Measurements from ENCODE around the gene RPL37A.

Gene RPL37A

GRCh38 chr2:216491793-216492596, 6.6 kb upstream of the RPL37A start:
- no peak for DNase-seq

GRCh38 chr2:216492597-216493333, 5.9 kb upstream of the RPL37A start:
- no peak for DNase-seq

- DNase-seq = no peak
Measured at GRCh38 chr2:216493334-216493685, 5.3 kb upstream of the RPL37A start.

- no peak for DNase-seq
Measured at GRCh38 chr2:216495656-216496055, 3.0 kb upstream of the RPL37A start.

GRCh38 chr2:216497382-216498069, 1.1 kb upstream of the RPL37A start:
- no peak for DNase-seq

- no peak for DNase-seq
Measured at GRCh38 chr2:216498070-216498378, 620 bp upstream of the RPL37A start.

- no peak for DNase-seq
Measured at GRCh38 chr2:216499641-216500218, 1.1 kb downstream of the RPL37A start.

- DNase-seq = no peak
Measured at GRCh38 chr2:216500572-216500971, 1.9 kb downstream of the RPL37A start.

GRCh38 chr2:216501854-216502253, 3.2 kb downstream of the RPL37A start:
- DNase-seq = no peak

GRCh38 chr2:216502381-216503158, 3.9 kb downstream of the RPL37A start:
- no peak for DNase-seq

GRCh38 chr2:216503159-216503629, 4.5 kb downstream of the RPL37A start:
- DNase-seq = no peak

GRCh38 chr2:216503697-216504375, 5.2 kb downstream of the RPL37A start:
- no peak for DNase-seq

- no peak for DNase-seq
Measured at GRCh38 chr2:216504376-216504762, 5.7 kb downstream of the RPL37A start.

- DNase-seq = no peak
Measured at GRCh38 chr2:216505133-216506106, 6.8 kb downstream of the RPL37A start.

- no peak for DNase-seq
Measured at GRCh38 chr2:216507220-216508160, 8.8 kb downstream of the RPL37A start.

- no peak for DNase-seq
Measured at GRCh38 chr2:216508229-216508628, 9.6 kb downstream of the RPL37A start.

GRCh38 chr2:216516730-216517350, 18.2 kb downstream of the RPL37A start:
- DNase-seq = peak; percentile 46 to 62

GRCh38 chr2:216517447-216518225, 19.0 kb downstream of the RPL37A start:
- no peak for DNase-seq
